Stimulated activated CD8-positive, alpha-beta memory T cell treated with anti-CD3 and anti-CD28 coated beads, Interleukin-7, amount 100 ng/mL, for 1 hour (primary cell): ENCODE data around the gene ADAMTS14.
"Not testable (repeated sequence)": the region's sequence is repeated elsewhere in the genome, so short reads cannot be mapped to it uniquely, and the experiment has no call there.

Source experiments
- DNase-seq, 2 donors: peaks; one replicate each; pipeline ENCODE4 v3.0.0-alpha.2; 2020; ENCODE audit warnings: low read depth in 2 of 2

ADAMTS14 gene

DNA sequence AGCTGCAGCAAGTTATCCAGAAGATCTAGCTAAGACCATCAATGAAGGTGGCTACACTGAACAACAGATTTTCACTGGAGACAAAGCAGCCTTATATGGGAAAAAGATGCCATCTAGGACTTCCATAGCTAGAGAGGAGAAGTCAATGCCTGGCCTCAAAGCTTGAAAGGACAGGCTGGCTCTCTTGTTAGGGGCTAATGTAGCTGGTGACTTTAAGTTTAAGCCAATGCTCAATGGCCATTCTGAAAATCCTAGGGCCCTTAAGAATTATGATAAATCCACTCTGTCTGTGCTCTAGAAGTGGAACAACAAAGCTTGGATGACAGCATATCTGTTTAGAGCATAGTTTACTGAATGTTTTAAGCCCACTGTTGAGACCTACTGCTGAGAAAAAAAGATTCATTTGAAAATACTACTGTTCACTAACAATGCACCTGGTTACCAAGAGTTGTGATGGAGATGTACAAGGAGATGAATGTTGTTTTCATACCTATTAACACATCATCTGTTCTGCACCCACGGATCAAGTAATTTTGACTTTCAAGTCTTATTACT, 13.6 kb upstream of the ADAMTS14 start:
- DNase-seq, result no peak

DNA sequence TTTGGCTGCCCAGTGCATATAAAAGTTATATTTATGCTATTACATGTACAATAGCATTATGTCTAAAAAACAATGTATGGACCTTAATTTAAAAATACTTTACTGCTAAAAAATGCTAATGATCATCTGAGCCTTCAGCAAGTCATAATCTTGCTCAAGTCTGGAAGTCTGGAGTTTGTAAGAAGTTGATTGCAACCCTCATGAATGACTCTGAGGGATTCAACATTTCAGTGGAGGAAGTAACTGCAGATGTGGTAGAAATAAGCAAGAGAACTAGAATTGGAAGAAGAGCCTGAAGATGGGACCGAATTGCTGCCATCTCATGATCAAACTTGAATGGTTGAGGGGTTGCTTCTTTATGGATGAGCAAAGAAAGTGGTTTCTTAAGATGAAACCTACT, 13.0 kb upstream of the ADAMTS14 start:
- no peak for DNase-seq

DNA sequence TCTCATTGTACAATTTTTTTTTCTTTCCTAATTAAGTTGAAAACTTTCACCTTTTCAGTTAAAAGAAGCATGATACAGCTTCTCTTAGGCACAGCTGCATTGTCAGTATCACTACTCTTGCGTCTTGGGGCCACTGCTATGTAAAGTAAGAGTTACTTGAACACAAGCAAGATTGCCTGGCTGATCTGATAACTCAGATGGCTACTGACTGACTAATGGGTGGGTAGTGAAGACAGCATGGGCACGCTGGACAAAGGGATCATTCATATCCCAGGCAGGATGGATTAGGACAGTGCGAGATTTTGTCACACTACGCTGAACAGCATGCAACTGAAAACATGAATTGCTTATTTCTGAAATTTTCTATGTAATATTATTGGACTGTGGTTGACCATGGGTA, 11.6 kb upstream of the ADAMTS14 start:
- DNase-seq, result no peak

DNA sequence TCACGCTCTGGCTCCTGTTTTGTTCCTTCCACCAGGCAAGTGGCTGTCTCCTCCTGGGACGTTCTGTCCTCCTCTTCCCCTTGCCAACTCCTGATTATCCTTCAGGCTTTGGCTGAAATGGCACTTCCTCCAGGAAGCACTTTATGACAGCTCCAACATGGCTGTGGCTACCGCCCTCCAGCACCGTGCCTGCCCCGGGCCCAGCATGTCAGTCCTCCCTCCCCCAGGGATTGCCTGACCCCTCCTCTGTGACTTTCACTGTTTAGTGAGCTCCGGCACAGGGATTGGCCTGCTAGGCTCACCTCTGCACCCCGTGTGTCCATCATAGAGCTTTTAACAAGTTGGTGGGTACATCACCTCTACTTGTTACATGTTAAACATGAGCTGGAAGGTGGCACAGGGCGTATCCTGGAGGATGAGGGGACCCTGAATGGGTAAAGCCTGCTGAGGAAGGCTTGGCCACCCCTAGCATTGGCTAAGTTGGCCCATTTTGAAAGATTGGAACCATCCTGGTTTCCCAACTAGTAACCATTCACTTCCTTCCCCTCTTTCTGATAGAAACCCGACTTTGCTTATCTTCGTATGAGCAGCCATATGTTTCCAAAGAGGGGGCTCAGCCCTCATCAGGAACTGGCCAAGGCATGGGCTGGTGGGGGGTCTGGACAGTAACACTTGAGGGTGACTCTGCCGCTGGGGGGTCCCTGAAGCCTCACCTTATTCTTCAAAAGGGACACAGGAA, 10.5 kb upstream of the ADAMTS14 start:
- no peak for DNase-seq

DNA sequence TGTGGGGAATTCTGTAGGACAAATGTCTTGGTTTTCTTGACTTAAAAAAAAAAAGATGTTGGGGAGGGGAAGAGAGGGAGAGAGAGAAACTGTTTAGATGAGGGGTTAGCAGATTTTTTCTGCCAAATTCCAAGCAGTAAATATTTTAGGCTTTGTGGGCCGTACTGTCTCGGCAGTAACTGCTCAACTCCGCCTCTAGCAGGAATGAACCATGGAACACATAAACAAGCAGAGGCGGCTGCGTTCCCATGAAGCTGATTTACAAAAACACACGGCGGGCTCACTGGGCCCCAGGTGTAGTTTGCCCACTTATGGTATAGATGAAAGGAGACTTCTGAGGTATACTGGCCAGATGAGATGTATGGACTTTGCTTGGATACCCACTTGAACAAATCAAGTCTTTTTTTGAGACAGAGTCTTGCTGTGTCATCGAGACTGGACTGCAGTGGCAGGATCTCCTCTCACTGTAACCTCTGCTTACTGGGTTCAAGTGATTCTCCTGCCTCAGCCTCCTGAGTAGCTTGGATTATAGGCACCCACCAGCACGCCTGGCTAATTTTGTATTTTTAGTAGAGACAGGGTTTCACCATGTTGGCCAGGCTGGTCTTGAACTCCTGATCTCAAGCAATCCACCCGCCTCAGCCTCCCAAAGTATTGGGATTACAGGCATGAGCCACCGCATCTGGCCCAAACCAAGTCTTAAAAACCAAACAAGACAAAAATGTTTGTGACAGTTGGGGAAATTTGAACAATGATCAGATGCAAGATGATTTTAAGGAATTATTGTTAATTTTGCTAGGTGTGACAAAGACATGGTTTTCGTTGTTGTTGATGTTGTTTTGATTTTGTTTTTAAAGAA, 9.7 kb upstream of the ADAMTS14 start:
- DNase-seq, result no peak

DNA sequence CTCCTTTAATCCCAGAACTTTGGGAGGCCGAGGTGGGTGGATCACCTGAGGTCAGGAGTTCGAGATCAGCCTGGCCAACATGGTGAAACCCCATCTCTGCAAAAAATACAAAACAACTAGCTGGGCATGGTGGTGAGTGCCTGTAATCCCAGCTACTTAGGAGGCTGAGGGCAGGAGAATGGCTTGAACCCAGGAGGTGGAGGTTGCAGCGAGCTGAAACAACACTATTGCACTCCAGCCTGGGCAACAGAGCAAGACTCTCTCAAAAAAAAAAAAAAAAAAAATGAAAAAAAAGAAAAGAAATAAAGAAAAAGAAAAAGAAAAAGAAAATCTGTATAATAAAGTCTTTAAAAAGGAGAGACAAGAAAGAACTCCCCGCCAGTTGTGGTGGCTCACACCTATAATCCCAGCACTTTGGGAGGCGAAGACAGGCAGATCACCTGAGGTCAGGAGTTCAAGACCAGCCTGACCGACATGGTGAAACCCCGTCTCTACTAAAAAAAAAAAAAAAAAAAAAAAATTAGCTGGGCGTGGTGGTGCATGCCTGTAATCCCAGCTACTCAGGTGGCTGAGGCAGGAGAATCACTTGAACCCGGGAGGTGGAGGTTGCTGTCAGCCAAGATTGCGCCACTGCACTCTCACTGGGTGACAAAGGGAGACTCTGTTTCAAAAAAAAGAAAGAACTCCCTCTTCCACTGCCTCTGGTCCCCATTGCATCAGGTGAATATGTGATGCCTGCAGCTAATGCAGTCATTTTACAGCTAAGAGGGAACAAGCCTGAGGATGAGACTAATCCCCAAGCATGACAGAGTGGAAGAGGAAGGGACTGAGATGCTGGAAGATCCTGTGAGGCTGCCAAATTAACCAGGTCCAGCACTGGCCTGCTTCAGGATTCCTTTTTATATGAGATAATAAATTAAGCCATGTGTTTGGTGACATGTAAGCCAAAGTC, 8.6 kb upstream of the ADAMTS14 start:
- not testable (repeated sequence) for DNase-seq

DNA sequence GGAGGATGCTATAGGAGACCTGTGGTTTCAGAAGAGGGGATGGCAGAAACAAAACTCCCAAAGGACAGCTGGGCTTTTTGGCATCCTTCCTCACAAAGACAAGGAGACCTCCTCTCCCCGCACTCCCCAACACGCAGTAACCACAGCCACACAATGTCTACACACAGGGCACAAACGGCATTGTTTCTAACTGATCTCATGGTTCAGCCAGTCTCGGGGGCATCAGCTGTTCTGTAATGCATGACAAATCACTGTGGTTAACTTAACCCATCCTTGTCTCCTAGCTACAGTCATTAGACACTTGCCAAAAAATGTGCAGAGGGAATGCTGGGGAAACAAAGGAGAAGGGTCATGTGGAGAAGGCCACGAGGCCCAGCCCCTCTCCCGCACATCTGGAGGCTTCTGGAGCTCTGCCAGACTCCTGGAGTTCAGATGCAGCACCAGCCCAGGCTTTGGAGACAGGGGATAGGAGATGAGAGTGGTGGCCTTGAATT, 7.6 kb upstream of the ADAMTS14 start:
- DNase-seq, result no peak

DNA sequence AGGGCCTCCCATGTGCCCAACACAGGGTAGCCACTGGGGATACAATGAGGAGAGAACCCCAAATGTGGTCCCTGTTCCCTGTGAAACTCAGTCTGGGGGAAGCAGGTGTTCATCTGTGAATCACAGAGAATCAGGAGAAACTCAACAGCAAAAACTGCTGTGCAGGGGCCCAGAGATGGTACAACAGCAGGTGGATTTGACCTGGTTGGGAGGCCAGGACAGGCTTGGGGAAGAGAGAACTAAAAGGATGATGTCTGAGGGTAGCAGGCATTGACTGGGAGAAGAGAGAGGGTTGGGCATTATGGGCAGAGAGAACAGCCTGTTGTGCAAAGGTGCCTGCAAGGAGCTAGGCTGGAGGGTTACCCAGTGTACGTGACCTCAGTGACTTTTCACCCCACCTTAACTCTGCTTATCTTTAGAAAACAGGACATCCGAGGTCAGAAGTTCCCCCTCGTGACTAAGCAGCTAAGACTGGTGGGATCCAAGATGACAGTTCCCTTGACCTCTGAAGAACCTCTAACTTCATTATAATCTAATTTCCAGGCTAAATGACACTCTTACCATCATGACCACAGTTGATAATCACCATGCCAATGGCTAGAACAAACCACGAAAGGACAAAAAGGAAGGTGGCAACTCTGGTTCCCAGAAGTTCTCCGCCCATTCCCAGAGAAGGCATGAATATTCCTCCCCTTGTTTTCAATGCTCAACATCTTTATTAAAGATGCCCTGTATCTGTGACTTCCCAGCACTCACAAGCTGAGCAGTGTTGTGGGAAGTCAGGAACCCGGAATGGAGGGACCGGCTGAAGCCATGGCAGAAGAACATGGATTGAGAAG, 5.1 kb upstream of the ADAMTS14 start:
- no peak for DNase-seq

DNA sequence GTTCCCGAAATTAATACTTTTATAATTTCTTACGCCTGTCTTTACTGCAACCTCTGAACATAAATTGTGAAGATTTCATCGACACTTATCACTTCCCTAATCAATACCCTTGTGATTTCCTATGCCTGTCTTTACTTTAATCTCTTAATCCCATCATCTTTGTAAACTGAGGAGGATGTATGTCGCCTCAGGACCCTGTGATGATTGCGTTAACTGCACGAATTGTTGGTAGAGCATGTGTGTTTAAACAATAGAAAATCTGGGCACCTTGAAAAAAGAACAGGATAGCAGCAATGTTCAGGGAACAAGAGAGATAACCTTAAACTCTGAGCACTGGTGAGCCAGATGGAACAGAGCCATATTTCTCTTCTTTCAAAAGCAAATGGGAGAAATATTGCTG, 4.5 kb upstream of the ADAMTS14 start:
- DNase-seq, result not testable (repeated sequence)

DNA sequence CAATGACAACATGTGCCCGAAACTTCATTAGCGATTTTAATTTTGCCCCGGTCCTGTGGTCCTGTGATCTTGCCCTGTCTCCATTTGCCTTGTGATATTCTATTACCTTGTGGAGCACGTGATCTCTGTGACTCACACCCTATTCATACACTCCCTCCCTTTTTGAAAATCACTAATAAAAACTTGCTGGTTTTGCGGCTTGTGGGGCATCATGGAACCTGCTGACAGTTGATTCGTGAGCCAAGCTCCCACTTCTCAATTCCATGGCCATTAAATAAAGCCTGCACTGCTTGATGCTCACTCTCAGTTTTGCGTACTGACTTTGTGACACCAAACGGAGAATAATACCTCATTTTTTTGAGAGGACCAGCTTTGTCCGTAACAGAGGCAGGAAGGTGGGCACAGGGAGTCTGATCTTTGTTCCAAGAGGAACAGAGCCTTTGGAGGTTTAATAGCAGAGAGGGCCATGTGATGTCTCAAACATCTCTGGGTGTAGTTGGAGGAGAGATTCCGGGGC, 3.8 kb upstream of the ADAMTS14 start:
- no peak for DNase-seq

DNA sequence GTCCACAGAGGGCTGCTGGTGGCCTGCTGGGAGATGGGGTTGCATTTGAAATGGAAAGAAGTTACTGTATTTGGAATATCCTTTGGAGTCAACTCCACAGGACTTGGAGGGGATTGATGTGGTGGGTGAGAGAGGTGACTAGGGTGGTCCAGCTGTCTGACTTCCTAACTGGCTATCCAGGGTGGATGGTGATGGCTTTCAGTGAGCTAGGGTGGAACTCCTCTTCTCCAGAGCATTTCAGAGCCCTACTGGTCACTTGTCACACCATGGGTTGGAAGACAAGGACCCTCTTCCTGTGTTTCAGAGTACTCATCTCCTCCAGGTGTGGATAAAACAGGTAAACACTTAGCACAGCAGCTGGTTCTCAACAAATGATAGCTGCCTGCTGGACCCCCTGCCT, 3.3 kb upstream of the ADAMTS14 start:
- no peak for DNase-seq

DNA sequence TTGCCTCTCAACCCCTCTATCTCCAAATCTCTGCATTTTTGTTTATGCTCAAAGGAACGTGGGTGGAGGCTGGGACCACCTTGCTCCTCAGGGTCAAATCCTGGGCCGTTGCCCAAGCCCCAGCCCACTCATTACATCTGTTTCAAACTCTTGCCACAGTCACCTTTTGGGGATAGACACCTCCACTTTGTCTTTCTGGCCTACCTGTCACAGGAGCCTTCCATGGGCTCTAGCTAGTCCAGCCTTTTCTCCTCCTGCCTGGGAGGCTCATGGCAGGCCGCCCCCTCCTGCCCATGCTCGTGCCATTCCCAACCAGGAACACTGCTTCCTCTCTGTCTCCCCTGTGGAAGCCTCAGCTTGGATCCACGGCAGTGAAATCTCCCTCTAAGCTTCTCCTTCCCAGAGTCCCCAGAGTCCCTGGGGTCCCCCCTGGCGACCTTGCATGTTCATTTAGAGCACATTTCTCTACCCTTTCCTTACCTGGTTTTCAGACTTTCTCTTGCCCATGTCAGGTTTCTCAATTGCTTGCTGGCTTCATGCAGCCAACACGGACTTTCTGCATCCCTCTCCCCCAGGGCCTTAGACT, 2.5 kb upstream of the ADAMTS14 start:
- DNase-seq, result no peak

DNA sequence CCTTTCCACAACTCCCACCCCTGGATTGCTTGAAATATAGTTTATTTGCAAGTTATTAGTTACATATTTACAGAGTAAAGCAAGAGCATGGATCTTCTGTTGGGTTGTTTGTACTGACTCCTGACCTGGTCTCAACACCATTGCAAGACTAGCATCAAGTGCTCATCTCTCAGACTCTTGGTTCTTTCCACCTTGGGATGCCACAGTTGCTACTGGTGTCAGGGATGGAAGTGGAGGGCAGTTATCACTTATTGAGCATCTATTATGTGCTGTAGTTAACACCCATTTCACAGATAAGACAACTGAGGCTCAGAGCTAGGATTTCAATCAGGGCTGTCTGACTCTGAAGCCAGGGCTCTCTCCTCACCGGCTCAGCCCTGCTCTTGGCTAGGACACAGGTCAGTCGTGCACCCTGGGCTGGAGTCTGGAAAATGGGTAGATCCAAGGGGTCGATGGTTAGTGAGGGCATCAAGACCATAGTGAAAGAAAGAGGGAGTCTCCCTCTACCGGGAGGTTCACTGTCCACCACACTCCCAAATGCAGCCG, 614 bp upstream of the ADAMTS14 start:
- no peak for DNase-seq

DNA sequence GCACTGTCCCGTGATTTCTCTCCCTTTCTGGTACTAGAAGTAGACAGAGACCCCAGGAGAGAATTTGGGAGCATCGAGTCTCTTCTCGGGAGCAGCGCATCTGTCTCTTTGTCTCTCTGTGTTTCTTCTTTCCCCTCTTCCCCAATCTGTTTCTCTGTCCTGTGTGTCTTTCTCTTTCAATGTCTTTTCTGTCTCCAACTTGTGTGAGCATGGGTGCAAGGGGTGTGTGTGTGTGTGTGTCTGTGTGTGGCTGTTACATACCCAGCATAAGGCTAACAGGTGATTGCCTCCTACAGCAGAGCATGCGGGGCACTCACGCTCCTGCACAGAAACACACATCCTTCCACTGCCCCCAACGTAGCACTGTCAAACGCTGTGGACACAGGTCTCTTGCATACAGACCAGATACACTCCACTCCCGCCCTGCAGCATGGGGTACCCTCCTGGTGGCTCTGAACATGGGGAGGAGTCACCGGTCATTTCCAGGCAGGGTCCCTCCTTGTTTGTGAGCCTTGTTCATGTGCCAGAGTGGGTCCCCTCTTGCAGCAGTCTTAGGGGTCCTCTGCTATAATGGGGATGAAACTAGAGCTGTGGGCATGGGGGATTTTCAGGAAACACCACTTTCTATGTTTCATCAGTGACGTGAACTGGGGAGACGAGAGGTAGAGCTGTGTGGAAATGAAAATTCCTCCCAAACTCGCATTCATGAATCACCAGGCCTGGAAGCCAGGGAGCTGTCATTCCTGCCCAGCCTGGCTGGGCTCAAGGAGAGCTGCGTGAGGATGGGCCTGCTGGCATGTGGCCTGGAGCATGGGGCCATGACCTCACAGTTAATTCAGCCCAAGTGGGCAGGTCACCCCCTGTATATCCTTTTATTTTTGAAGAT, 980 bp downstream of the ADAMTS14 start:
- DNase-seq, result no peak

DNA sequence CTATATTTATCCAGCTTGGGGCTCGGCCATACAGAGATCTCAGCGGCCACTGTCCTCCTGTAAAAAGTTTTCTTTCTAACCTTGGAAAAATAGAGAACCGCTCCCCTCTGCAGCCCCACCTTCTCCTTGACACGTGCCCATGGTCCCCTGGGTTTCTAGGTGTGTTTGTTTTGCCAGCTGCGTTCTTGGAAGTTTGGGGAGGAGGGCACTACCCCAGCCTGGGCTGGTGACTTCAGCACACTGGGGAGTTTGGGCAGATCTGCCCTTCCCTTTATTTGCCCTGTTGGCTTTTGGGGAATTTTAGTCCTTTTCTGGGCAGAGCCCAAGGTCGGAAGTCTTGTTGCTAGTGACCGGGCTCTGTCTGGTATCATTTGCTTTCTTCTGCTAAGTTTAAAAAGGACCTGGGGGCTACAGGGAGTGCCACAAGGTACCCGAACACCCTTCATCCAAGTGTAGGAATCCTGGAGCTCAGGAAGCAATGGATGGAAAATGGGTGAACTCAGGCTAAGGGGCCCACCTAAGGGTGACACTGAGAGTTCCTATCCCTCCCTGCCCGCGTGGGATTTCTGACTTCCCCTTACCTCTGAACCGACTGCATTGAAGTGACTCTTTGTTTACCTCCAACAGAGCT, 1.7 kb downstream of the ADAMTS14 start:
- no peak for DNase-seq

DNA sequence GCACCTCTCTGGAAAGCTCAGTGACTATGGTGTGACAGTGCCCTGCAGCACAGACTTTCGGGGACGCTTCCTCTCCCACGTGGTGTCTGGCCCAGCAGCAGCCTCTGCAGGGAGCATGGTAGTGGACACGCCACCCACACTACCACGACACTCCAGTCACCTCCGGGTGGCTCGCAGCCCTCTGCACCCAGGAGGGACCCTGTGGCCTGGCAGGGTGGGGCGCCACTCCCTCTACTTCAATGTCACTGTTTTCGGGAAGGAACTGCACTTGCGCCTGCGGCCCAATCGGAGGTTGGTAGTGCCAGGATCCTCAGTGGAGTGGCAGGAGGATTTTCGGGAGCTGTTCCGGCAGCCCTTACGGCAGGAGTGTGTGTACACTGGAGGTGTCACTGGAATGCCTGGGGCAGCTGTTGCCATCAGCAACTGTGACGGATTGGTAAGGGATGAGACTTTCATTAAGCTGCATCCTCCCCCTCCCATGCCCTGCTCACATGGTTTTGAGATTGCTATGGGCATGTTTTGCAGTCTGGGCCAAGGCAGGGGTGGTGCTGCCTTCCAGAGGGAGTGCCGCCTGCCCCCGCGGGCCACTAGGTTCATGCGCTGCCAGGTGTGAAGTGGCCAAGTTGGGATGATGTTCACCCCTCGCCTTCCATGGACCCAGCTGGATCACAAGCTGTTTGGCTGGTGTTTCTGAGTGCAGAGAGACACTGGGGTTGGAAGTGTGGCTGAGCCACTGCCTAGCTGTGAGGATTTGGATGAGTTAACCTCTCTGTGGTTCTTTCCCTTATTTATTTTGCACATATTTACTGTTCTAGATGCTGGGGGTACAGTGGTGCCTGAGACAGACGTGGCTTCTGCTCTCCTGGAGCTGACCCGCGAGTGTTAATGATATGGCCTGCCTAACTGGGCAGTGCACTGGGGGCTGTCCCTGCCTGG, 2.5 kb downstream of the ADAMTS14 start:
- DNase-seq, result no peak

DNA sequence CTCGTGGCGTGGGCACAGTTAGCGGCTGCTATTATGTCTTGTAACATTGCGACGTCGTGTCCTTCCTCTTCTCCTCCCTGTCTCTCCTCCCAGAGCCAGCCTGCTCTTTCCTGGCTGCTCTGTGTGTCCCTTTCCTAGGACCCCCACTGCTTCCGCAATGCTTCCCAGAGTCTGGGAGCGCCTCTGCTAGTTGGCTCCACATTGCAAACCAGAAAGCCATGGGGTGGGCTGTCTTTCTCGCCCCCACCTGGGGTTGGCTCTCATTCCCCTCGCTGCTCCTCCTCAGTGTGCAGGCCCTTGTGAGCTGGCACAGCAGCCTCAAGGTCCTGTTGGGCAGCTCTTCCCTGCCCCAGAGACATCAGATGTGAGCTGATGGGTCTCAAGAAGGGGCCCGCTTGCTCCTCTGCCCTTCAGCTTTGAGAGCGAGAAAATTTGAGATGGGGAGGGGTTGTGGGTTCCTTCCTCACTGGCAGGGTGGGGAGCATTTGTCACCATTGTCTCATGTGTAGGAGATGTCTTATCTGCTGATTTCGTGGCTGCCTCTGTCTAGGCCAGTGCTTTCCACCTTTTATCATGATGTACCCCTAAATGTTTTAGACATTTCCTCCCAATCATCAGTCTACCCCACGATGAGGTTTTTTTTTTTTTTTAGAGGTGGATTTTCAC, 3.3 kb downstream of the ADAMTS14 start:
- no peak for DNase-seq
